Calu3 (cell line): ENCODE measurements around the gene ARHGAP15. TPM values are rescaled to one million over a fixed set of nuclear protein-coding genes. Genes with fewer than 3 reads are reported as not detected.

Experiments used
- BruUV-seq: library from RNA; stranded (reverse); fragments of 400-500 nt; replicated peaks from 2 replicates; lab custom pipeline; 2021; lab: Mats Ljungman, UMichigan
- CTCF ChIA-PET: fragments of 300-600 bp; sonication (Branson Sonifier 250); formaldehyde crosslinking; loops from one replicate; lab custom pipeline; 2022; ENCODE audit warnings: antibody characterized with exemption; lab: Charles Lee
- DNase-seq: peaks from one replicate; pipeline ENCODE4 v3.0.0; 2022
- H3K27ac Mint-ChIP-seq: one replicate; pipeline ENCODE4 v1.8.0; 2022; ENCODE audit warnings: mixed read lengths; ENCODE audit not compliant: unreplicated experiment
- H3K27me3 Mint-ChIP-seq: one replicate; pipeline ENCODE4 v1.8.0; 2022; ENCODE audit warnings: mixed read lengths; ENCODE audit not compliant: unreplicated experiment
- H3K36me3 Mint-ChIP-seq: one replicate; pipeline ENCODE4 v1.8.0; 2022; ENCODE audit warnings: mild to moderate bottlenecking, moderate library complexity, mixed read lengths; ENCODE audit not compliant: insufficient read depth, unreplicated experiment
- H3K4me1 Mint-ChIP-seq: one replicate; pipeline ENCODE4 v1.8.0; 2022; ENCODE audit warnings: mild to moderate bottlenecking, low read depth, mixed read lengths; ENCODE audit not compliant: unreplicated experiment
- H3K4me3 Mint-ChIP-seq: one replicate; pipeline ENCODE4 v1.8.0; 2022; ENCODE audit warnings: mild to moderate bottlenecking, low read depth, moderate library complexity, mixed read lengths; ENCODE audit not compliant: unreplicated experiment
- H3K9me3 Mint-ChIP-seq: one replicate; pipeline ENCODE4 v1.8.0; 2022; ENCODE audit warnings: low read depth, mixed read lengths; ENCODE audit not compliant: unreplicated experiment
- CTCF ChIP-seq: fragments of 200-600 bp; IDR thresholded peaks from one replicate; pipeline ENCODE4 v1.8.0; 2022; ENCODE audit warnings: antibody characterized with exemption; ENCODE audit not compliant: unreplicated experiment
- intact Hi-C: fragments of 100-400 bp; cut with micrococcal nuclease; formaldehyde crosslinking; loops from one replicate; pipeline ENCODE4 v1.10.0; 2022; ENCODE audit not compliant: unreplicated experiment
- total RNA-seq: library from RNA; stranded (reverse); gene quantifications from 2 replicates; pipeline ENCODE4 v1.2.3, GENCODE V29; 2022

The ARHGAP15 gene
- total RNA-seq, 1 experiment from 2014 or later, result not detected

- Mint-ChIP-seq H3K27me3 (no peaks in the 10 kb centered on the region), H3K27ac (no peak overlapping the region), H3K36me3 (no peaks in the 10 kb centered on the region), H3K9me3 (peaks cover 10% of the 10 kb centered on the region), H3K4me3 (no peak overlapping the region), H3K4me1 (peaks cover 9% of the 10 kb centered on the region)
- no peak for DNase-seq
- intact Hi-C loops, result no loop called here
- CTCF ChIA-PET, result no interaction called here
- TF ChIP-seq CTCF, result no peak
- no TSS peak for BruUV-seq
Observed at GRCh38 chr2:143706354-143706753, 577.1 kb downstream of the ARHGAP15 start.

- CTCF ChIA-PET, result no interaction called here
- no peak for TF ChIP-seq CTCF
- H3K36me3 Mint-ChIP-seq, result no peaks in the 10 kb centered on the region
- H3K4me1 Mint-ChIP-seq, result peaks cover 9% of the 10 kb centered on the region
- H3K27ac Mint-ChIP-seq, result no peak overlapping the region
- H3K4me3 Mint-ChIP-seq, result no peak overlapping the region
- peaks cover 12% of the 10 kb centered on the region for H3K9me3 Mint-ChIP-seq
- H3K27me3 Mint-ChIP-seq, result no peaks in the 10 kb centered on the region
- BruUV-seq, result no TSS peak
- DNase-seq, result no peak
- intact Hi-C loops, result no loop called here
Observed at GRCh38 chr2:143708682-143709081, 579.5 kb downstream of the ARHGAP15 start.

GRCh38 chr2:143710196-143710595, 581.0 kb downstream of the ARHGAP15 start:
- CTCF ChIA-PET, result no interaction called here
- H3K4me3 Mint-ChIP-seq, result no peak overlapping the region
- BruUV-seq, result no TSS peak
- peaks cover 4% of the 10 kb centered on the region for H3K4me1 Mint-ChIP-seq
- H3K36me3 Mint-ChIP-seq, result no peaks in the 10 kb centered on the region
- no peaks in the 10 kb centered on the region for H3K27me3 Mint-ChIP-seq
- H3K27ac Mint-ChIP-seq, result no peak overlapping the region
- intact Hi-C loops, result no loop called here
- peaks cover 16% of the 10 kb centered on the region for H3K9me3 Mint-ChIP-seq
- no peak for TF ChIP-seq CTCF
- DNase-seq, result no peak

- H3K4me1 Mint-ChIP-seq, result no peaks in the 10 kb centered on the region
- no peak overlapping the region for H3K27ac Mint-ChIP-seq
- CTCF ChIA-PET, result no interaction called here
- no peak for TF ChIP-seq CTCF
- intact Hi-C loops, result no loop called here
- DNase-seq, result no peak
- H3K36me3 Mint-ChIP-seq, result no peaks in the 10 kb centered on the region
- no TSS peak for BruUV-seq
- no peaks in the 10 kb centered on the region for H3K27me3 Mint-ChIP-seq
- no peak overlapping the region for H3K4me3 Mint-ChIP-seq
- peaks cover 16% of the 10 kb centered on the region for H3K9me3 Mint-ChIP-seq
Observed at GRCh38 chr2:143710879-143711278, 581.7 kb downstream of the ARHGAP15 start.
